Stomach (tissue), 9 donors: ENCODE results near the gene ZNF605. TPM values are rescaled to one million over a fixed set of nuclear protein-coding genes. Genes with fewer than 3 reads are reported as not detected.
"Not testable (repeated sequence)": the region's sequence is repeated elsewhere in the genome, so short reads cannot be mapped to it uniquely, and the experiment has no call there.

Source experiments
- DNase-seq, 2 donors: peaks; one replicate each; pipeline versions ENCODE4 v3.0.0 to v3.0.0-alpha.2; 2013 to 2019
- H3K27ac ChIP-seq, 5 donors: fragments of 200-600 bp in 4 of 5; sonication (generic) in 4 of 5; one replicate each; pipeline ENCODE4 v1.5.1; 2013 to 2019; ENCODE audit warnings: mild to moderate bottlenecking in 1 of 5, moderate library complexity in 1 of 5
- H3K27me3 ChIP-seq, 3 donors: fragments of 200-600 bp; sonication (generic); one replicate each; pipeline ENCODE4 v1.5.1; 2017 to 2019; ENCODE audit warnings: mixed run types in 1 of 3
- H3K36me3 ChIP-seq, 4 donors: fragments of 200-600 bp; sonication (generic); 1 replicate in 3 of 4; 2 replicates in 1 of 4; pipeline ENCODE4 v1.5.1; 2016 to 2019
- H3K4me1 ChIP-seq, 4 donors: fragments of 200-600 bp; sonication (generic); one replicate each; pipeline ENCODE4 v1.5.1; 2016 to 2019
- H3K4me3 ChIP-seq, 4 donors: fragments of 200-600 bp; sonication (generic) in 3 of 4; one replicate each; pipeline ENCODE4 v1.5.1; 2016 to 2019; ENCODE audit warnings: mild to moderate bottlenecking in 1 of 4
- H3K9me3 ChIP-seq, 4 donors: fragments of 200-600 bp; sonication (generic); one replicate each; pipeline ENCODE4 v1.5.1; 2016 to 2019
- EP300 ChIP-seq: sonication (generic); formaldehyde crosslinking; IDR thresholded peaks from one replicate; pipeline ENCODE4 v1.6.1; 2017; ENCODE audit warnings: antibody characterized with exemption
- POLR2A ChIP-seq, 4 donors: fragments of 450-650 bp; IDR thresholded peaks; one replicate each; pipeline ENCODE4 v1.6.1; 2016; ENCODE audit warnings: antibody characterized with exemption in 4 of 4, control low read depth in 2 of 4, mild to moderate bottlenecking in 1 of 4, moderate library complexity in 1 of 4
- POLR2AphosphoS5 ChIP-seq, 3 donors: sonication (generic); formaldehyde crosslinking; IDR thresholded peaks; one replicate each; pipeline ENCODE4 v1.6.1; 2016; ENCODE audit warnings: antibody characterized with exemption in 3 of 3
- WGBS, 5 donors: extraction: QIAGEN DNeasy Blood & Tissue Kit in 3 of 5; methylation state at CpG; one replicate each; pipeline versions ENCODE4 v1.1.5 to v1.1.7; 2013 to 2018; 5-methylcytosine and 5-hydroxymethylcytosine counted together
- intact Hi-C: fragments of 100-400 bp; cut with DNase I; formaldehyde crosslinking; loops from one replicate; pipeline ENCODE4 v1.15.1; 2023; ENCODE audit warnings: low total_unique reads
- polyA plus RNA-seq, 3 donors: library from polyadenylated mRNA; stranded (reverse); fragments of 200-250 nt; gene quantifications; one replicate each; pipeline ENCODE4 v1.2.3, GENCODE V29; 2013
- total RNA-seq, 5 donors: library from RNA; depleted of rRNA; stranded (reverse); fragments of >200 nt; gene quantifications; one replicate each; pipeline versions ENCODE4 v1.1.0 to v1.2.3, GENCODE V29; 2014 to 2016
- TF ChIP-seq, protein P1 (sequence below), 7 experiments: fragments of 450-650 bp in 4 of 7; fragments of 200-600 bp in 3 of 7; sonication (generic) in 3 of 7; IDR thresholded peaks; one replicate each; pipeline ENCODE4 v1.5.1; 2016 to 2019; ENCODE audit warnings: antibody characterized with exemption in 7 of 7, control low read depth in 2 of 7, mild to moderate bottlenecking in 1 of 7
- donor health status: healthy with polysubstance abuse.
- donor health status: Bipolar disorder and iron deficiency.
- donor health status: healthy.

Gene ZNF605
- total and polyA plus RNA-seq, 8 donors, result 0.58 to 16.9 (median 3.5) TPM

- no peak for DNase-seq
- Histone ChIP-seq H3K27me3 (no peaks in the 10 kb centered on the region), H3K4me1 (no peaks in the 10 kb centered on the region), H3K9me3 (peaks cover 52 to 97% (median 89%) of the 10 kb centered on the region in 4 donors), H3K36me3 (peaks cover 43 to 70% (median 67%) of the 10 kb centered on the region in 4 donors), H3K4me3 (no peak overlapping the region), H3K27ac (no peak overlapping the region)
- TF ChIP-seq, protein P1, sequence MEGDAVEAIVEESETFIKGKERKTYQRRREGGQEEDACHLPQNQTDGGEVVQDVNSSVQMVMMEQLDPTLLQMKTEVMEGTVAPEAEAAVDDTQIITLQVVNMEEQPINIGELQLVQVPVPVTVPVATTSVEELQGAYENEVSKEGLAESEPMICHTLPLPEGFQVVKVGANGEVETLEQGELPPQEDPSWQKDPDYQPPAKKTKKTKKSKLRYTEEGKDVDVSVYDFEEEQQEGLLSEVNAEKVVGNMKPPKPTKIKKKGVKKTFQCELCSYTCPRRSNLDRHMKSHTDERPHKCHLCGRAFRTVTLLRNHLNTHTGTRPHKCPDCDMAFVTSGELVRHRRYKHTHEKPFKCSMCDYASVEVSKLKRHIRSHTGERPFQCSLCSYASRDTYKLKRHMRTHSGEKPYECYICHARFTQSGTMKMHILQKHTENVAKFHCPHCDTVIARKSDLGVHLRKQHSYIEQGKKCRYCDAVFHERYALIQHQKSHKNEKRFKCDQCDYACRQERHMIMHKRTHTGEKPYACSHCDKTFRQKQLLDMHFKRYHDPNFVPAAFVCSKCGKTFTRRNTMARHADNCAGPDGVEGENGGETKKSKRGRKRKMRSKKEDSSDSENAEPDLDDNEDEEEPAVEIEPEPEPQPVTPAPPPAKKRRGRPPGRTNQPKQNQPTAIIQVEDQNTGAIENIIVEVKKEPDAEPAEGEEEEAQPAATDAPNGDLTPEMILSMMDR (IDR thresholded peaks at IDR 0.05), result no peak
- TF ChIP-seq POLR2A (IDR thresholded peaks at IDR 0.05) (no peak), POLR2AphosphoS5 (IDR thresholded peaks at IDR 0.05) (no peak), EP300 (no peak)
- WGBS, 5 donors, result 93 to 98% (median 96%) methylated on average over 34 of the region's 34 CpGs
- intact Hi-C loops, result no loop called here
Measured at GRCh38 chr12:132941336-132941954, 14.7 kb downstream of the ZNF605 start.

GRCh38 chr12:132940071-132940719, 15.9 kb downstream of the ZNF605 start:
- 95 to 98% (median 96%) methylated on average over 15 of the region's 15 CpGs for WGBS, 5 donors

DNA sequence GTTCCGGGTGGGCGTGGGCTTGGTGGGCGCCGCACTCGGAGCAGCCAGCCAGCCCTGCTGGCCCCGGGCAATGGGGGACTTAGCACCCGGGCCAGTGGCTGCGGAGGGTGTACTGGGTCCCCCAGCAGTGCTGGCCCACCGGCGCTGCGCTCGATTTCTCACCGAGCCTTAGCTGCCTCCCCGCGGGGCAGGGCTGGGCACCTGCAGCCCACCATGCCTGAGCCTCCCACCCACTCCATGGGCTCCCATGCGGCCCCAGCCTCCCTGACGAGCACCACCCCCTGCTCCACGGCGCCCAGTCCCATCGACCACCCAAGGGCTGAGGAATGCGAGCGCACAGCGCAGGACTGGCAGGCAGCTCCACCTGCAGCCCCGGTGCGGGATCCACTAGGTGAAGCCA, 17.3 kb downstream of the ZNF605 start:
- 94 to 95% (median 94%) methylated on average over 12 to 25 of the region's 25 CpGs; no CpG with 5 or more reads in 1 of the 5 donors for WGBS, 5 donors
- intact Hi-C loops, DNase-seq, H3K27me3 ChIP-seq, H3K4me3 ChIP-seq, H3K27ac ChIP-seq, H3K4me1 ChIP-seq: not testable (repeated sequence)
- Histone ChIP-seq H3K36me3 (peaks cover 19 to 60% (median 48%) of the 10 kb centered on the region in 4 donors), H3K9me3 (peaks cover 32 to 97% (median 85%) of the 10 kb centered on the region in 4 donors)

More at GRCh38 chr12:132940071-132940719, 15.9 kb downstream of the ZNF605 start:
- TF ChIP-seq, protein P1 (IDR thresholded peaks at IDR 0.05), result no peak
- no peak for DNase-seq
- no peaks in the 10 kb centered on the region for H3K4me1 ChIP-seq
- no peak overlapping the region for H3K4me3 ChIP-seq
- H3K36me3 ChIP-seq, result peaks cover 33 to 60% (median 55%) of the 10 kb centered on the region in 4 donors
- peaks cover 45 to 97% (median 86%) of the 10 kb centered on the region in 4 donors for H3K9me3 ChIP-seq
- intact Hi-C loops, result no loop called here
- H3K27ac ChIP-seq, result no peak overlapping the region
- H3K27me3 ChIP-seq, result no peaks in the 10 kb centered on the region

GRCh38 chr12:132937476-132937875, 18.6 kb downstream of the ZNF605 start:
- H3K27ac ChIP-seq, result no peak overlapping the region
- 94 to 99% (median 98%) methylated on average over 2 of the region's 2 CpGs for WGBS, 5 donors
- no peak overlapping the region for H3K4me3 ChIP-seq
- H3K4me1 ChIP-seq, result no peaks in the 10 kb centered on the region
- no peaks in the 10 kb centered on the region for H3K27me3 ChIP-seq
- TF ChIP-seq EP300 (no peak), POLR2A (IDR thresholded peaks at IDR 0.05) (no peak), POLR2AphosphoS5 (IDR thresholded peaks at IDR 0.05) (no peak)
- TF ChIP-seq, protein P1 (IDR thresholded peaks at IDR 0.05), result no peak
- no peak for DNase-seq
- H3K36me3 ChIP-seq, result peaks cover 5 to 60% (median 47%) of the 10 kb centered on the region in 4 donors
- intact Hi-C loops, result no loop called here
- H3K9me3 ChIP-seq, result peaks cover 26 to 97% (median 85%) of the 10 kb centered on the region in 4 donors

DNA sequence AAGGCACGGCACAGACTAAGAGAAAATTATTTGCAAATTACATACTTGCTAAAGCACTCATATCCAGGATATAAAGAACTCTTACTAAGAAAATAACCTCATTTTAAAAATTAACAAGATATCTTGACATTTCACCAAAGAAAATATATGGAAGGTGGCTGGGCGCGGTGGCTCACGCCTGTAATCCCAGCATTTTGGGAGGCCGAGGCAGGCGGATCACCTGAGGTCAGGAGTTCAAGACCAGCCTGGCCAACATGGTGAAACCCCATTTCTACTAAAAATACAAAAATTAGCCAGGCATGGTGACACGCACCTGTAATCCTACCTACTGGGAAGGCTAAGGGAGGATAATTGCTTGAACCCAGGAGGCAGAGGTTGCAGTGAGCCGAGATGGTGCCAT, 19.2 kb downstream of the ZNF605 start:
- 94 to 98% (median 97%) methylated on average over 8 of the region's 8 CpGs for WGBS, 5 donors
- intact Hi-C loops, DNase-seq, H3K27ac ChIP-seq, H3K4me1 ChIP-seq, H3K4me3 ChIP-seq, H3K27me3 ChIP-seq: not testable (repeated sequence)
- peaks cover 24 to 97% (median 84%) of the 10 kb centered on the region in 4 donors for H3K9me3 ChIP-seq
- H3K36me3 ChIP-seq, result peaks cover 0 to 60% (median 47%) of the 10 kb centered on the region in 4 donors
